ACC112 (cell line): Measurements from ENCODE around the gene BRICD5.

Source experiments
- H2AFZ ChIP-seq: fragments of 200-600 bp; sonication (generic); one replicate; pipeline ENCODE4 v1.6.0; 2017; ENCODE audit warnings: antibody characterized with exemption, low read length; ENCODE audit not compliant: unreplicated experiment
- H3K27ac ChIP-seq: fragments of 200-600 bp; sonication (generic); 2 replicates; pipeline ENCODE4 v1.5.1; 2014; ENCODE audit warnings: low read depth, mild to moderate bottlenecking, antibody characterized with exemption, low read length, moderate library complexity
- H3K27me3 ChIP-seq: fragments of 200-600 bp; sonication (generic); 2 replicates; pipeline ENCODE4 v1.6.1; 2014; ENCODE audit warnings: mild to moderate bottlenecking, antibody characterized with exemption, low read length, moderate library complexity, mixed read lengths; ENCODE audit not compliant: insufficient read depth
- H3K36me3 ChIP-seq: fragments of 200-600 bp; sonication (generic); 2 replicates; pipeline ENCODE4 v1.6.1; 2016; ENCODE audit warnings: mild to moderate bottlenecking, antibody characterized with exemption, low read length, moderate library complexity, mixed read lengths; ENCODE audit not compliant: insufficient read depth
- H3K4me1 ChIP-seq: fragments of 200-600 bp; sonication (generic); one replicate; pipeline ENCODE4 v1.6.1; 2016; ENCODE audit warnings: low read length, mixed read lengths; ENCODE audit not compliant: insufficient read depth, unreplicated experiment, control insufficient read depth
- H3K4me3 ChIP-seq: fragments of 200-600 bp; sonication (generic); 2 replicates; pipeline ENCODE4 v1.5.1; 2014; ENCODE audit warnings: mild to moderate bottlenecking, low read depth, low read length
- H3K79me2 ChIP-seq: fragments of 200-600 bp; sonication (generic); one replicate; pipeline ENCODE4 v1.6.0; 2016; ENCODE audit warnings: low read length; ENCODE audit not compliant: control insufficient read depth, unreplicated experiment, insufficient read depth

BRICD5 gene

DNA sequence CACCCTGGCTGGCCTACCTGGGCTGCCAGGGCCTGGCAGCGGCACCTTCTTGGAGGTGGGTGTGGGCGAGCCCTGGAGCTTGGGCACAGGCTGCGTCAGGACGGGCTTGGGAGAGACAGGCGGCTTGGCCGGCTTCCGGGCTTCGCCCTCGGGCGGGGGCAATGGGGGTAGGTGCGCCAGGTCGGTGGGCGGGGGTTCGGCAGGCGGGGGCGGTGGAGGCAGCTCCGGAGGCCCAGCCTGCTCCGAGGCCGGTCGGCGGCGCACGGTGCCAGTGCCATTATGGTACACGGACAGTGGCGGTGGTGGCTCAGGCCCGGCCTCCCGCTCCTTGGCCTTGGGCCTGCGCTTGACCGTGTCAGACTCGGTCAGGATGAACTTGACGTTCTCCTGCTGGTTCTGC lies 31.1 kb downstream of the BRICD5 start:
- H3K79me2 ChIP-seq: no peaks in the 10 kb centered on the region
- H2AFZ ChIP-seq: no peak overlapping the region
- H3K36me3 ChIP-seq: peaks cover 14% of the 10 kb centered on the region; the same call in 1 of the 2 replicates
- no peak overlapping the region for H3K4me3 ChIP-seq
- no peak overlapping the region for H3K27ac ChIP-seq
- no peaks in the 10 kb centered on the region for H3K4me1 ChIP-seq
- H3K27me3 ChIP-seq: no peaks in the 10 kb centered on the region

DNA sequence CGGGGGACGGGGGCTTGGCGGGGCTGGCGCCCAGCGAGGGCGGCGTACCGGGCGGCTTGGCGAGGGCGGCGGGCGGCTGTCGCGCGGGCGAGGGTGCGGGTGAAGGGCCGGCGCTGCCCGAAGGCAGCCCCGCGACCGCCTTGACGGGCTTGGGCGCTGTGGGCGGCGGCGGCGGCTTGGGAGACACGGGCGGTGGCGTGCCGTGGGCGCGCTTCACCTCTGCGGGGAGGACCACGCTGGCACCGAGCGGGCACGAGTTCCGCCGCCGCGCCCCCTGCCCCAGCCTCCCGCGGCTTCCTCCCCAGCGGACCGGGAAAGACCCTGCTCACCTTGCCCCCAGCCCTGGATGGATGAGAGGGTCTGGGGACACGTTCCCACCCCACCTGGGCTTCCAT lies 31.6 kb downstream of the BRICD5 start:
- H3K27ac ChIP-seq: no peak overlapping the region
- H3K36me3 ChIP-seq: peaks cover 14% of the 10 kb centered on the region; the same call in 1 of the 2 replicates
- H2AFZ ChIP-seq: no peak overlapping the region
- no peaks in the 10 kb centered on the region for H3K4me1 ChIP-seq
- H3K79me2 ChIP-seq: no peaks in the 10 kb centered on the region
- H3K4me3 ChIP-seq: no peak overlapping the region
- no peaks in the 10 kb centered on the region for H3K27me3 ChIP-seq

DNA sequence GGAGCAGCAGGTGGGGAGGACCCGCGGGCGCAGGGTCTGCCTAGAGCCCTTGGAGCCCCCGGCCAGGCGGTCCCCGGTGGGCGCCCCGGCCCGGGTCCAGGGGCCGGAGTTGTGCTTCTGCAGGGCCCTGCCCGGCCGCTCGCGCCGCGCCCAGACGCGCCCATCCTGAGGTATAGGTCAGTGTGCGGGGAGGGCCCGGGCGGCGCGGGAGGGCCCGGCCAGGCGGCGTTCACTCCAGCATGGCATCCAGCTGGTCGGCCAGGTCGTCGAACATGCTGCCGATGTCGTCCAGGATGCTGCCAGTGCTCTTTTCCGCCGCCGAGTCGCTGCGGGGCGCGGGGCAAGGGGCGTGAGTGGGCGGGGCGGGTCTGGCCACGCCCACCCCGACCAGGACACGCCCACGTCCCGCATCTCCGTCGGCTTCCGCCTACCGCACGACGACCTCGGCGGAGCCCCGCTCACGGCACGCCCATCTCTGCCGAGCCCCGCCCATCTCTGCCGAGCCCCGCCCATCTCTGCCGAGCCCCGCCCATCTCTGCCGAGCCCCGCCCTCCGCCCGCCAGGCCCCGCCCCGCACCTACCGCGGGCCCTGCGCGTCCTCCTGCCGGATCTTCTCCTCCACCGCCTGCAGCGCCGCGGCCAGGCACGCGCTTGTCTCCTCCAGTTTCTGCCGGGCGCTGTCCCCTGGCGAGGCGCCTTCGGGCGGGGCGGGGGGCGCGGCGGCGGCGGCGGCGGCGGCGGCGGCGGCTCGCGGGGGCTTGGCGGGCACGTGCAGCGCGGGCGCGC lies 32.1 kb downstream of the BRICD5 start:
- H3K36me3 ChIP-seq: peaks cover 14% of the 10 kb centered on the region; the same call in 1 of the 2 replicates
- no peak overlapping the region for H3K4me3 ChIP-seq
- no peaks in the 10 kb centered on the region for H3K79me2 ChIP-seq
- no peaks in the 10 kb centered on the region for H3K4me1 ChIP-seq
- H3K27me3 ChIP-seq: no peaks in the 10 kb centered on the region
- no peak overlapping the region for H2AFZ ChIP-seq
- no peak overlapping the region for H3K27ac ChIP-seq

DNA sequence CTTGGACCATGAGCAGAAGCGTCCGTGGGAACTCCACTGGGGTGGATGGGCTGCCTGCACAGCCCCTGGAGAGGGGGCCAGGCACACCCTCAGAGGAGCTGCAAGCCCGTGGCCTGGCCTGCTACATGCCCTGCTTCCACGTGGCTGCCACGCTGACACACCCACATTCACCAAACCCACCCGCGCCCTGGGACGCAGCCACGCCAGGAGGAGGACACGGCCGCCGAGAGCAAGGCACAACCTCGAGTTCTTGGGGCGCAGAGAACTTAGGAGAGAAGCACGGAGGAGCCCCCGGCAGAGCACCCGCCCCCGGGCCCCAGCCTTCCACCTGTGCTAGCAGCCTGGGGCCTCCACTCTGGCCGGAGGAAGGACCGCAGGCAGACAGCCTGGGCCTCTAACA lies 33.1 kb downstream of the BRICD5 start:
- Histone ChIP-seq H3K4me1 (no peaks in the 10 kb centered on the region), H3K4me3 (no peak overlapping the region), H3K79me2 (no peaks in the 10 kb centered on the region), H3K27me3 (no peaks in the 10 kb centered on the region), H3K27ac (no peak overlapping the region), H3K36me3 (peaks cover 19% of the 10 kb centered on the region; the same call in 1 of the 2 replicates), H2AFZ (no peak overlapping the region)

DNA sequence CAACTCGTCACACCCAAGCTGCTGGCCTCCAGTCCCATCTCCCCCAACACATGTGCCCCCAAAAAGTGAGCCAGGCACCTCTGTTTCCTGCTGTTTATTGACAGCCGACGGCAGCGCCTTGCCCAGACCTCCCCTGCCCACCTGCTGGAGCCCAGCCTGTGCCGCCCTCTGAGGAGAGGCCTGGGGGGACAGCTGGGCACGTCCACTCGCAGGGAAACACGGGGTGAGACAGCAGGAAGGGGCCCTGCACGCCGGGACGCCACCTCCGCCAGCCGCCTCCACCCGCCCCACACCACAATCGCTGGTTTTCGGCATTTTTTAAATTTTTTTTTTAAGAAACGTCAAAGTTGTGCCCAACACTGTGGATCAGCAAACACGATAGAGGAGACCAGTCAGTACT lies 33.6 kb downstream of the BRICD5 start:
- Histone ChIP-seq H3K36me3 (peaks cover 19% of the 10 kb centered on the region; the same call in 1 of the 2 replicates), H3K27ac (no peak overlapping the region), H3K27me3 (no peaks in the 10 kb centered on the region), H2AFZ (no peak overlapping the region), H3K4me3 (no peak overlapping the region), H3K4me1 (no peaks in the 10 kb centered on the region), H3K79me2 (no peaks in the 10 kb centered on the region)

DNA sequence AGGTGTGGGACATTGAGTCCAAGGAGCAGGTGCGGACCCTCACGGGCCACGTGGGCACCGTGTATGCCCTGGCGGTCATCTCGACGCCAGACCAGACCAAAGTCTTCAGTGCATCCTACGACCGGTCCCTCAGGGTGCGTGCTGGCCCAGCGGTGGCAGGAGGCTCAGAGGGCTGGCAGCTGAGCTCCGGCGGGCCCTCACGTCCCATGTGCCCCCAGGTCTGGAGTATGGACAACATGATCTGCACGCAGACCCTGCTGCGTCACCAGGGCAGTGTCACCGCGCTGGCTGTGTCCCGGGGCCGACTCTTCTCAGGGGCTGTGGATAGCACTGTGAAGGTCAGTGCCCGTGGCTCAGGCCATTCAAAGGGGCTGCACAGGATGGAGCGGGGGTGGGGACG lies 34.6 kb downstream of the BRICD5 start:
- Histone ChIP-seq H3K4me1 (no peaks in the 10 kb centered on the region), H3K27me3 (no peaks in the 10 kb centered on the region), H3K27ac (no peak overlapping the region), H3K36me3 (peaks cover 19% of the 10 kb centered on the region; the same call in 1 of the 2 replicates), H2AFZ (no peak overlapping the region), H3K79me2 (no peaks in the 10 kb centered on the region), H3K4me3 (no peak overlapping the region)

DNA sequence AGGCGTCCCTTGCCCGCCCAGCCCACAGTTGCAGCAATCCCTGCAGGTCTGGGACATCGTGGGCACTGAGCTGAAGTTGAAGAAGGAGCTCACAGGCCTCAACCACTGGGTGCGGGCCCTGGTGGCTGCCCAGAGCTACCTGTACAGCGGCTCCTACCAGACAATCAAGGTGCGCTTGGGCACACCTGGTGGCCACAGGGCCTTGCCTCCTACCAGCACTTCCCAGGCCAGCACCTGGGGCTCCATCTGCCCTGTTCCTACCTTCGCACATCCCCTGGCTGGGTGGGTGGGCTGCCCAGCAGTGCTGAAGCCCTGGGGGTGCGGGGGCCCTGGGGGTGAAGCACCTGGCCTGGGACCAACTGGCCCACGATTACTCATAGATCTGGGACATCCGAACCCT lies 35.2 kb downstream of the BRICD5 start:
- H3K79me2 ChIP-seq: no peaks in the 10 kb centered on the region
- H3K27ac ChIP-seq: no peak overlapping the region
- H3K4me1 ChIP-seq: no peaks in the 10 kb centered on the region
- peaks cover 19% of the 10 kb centered on the region; the same call in 1 of the 2 replicates for H3K36me3 ChIP-seq
- H3K4me3 ChIP-seq: no peak overlapping the region
- no peaks in the 10 kb centered on the region for H3K27me3 ChIP-seq
- H2AFZ ChIP-seq: no peak overlapping the region

DNA sequence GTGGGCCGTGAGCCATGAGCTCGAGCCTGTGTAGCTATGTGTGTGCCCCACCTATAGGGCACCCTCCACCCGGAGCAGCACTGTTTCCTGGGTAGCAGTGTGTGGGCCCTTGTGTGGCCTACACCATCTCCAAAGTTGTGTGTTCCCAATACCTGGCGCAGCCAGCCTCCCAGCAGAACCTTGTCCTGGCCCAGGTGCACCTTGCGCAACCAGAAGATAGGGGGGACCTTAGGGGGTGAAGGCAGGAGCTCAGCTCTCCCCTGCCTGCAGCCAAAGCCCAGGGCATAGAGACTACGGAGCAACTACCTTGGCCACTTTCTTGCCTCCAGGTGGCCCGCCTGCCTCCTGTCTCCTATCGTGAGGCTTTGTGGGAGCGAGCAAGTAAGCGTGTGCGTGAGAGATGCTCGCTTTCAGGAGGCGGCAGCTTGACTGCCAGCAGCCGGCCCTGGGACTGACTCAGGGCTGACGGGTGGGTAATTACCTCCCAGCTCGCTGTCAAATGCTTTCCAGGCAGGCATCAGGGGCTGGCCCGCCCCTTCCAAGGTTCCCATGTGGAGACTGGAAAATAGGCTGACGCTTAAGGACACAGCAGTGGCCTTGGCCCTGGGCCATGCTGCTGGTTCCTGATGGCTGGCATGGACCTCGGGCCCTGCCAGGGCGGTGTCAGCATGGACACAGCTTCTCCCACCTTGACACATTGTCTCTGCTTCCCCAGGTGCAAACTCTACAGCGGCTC lies 36.1 kb downstream of the BRICD5 start:
- Histone ChIP-seq H3K27ac (no peak overlapping the region), H3K4me1 (no peaks in the 10 kb centered on the region), H2AFZ (no peak overlapping the region), H3K27me3 (no peaks in the 10 kb centered on the region), H3K36me3 (peaks cover 19% of the 10 kb centered on the region; the same call in 1 of the 2 replicates), H3K79me2 (no peaks in the 10 kb centered on the region), H3K4me3 (no peak overlapping the region)

DNA sequence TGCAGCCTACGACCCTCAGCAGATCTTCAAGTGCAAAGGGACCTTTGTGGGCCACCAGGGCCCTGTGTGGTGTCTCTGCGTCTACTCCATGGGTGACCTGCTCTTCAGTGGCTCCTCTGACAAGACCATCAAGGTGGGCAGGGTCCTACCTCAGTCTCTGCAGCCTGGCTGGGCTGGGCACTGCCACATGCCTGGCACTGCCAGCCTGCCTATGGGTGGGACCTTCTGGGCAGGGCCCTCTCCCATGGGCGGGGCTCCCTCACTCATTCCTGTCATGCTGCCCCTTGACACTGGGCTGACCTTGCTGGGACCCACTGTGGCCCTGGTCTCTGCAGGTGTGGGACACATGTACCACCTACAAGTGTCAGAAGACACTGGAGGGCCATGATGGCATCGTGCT lies 36.7 kb downstream of the BRICD5 start:
- no peaks in the 10 kb centered on the region for H3K79me2 ChIP-seq
- H3K27me3 ChIP-seq: no peaks in the 10 kb centered on the region
- H3K36me3 ChIP-seq: peaks cover 19% of the 10 kb centered on the region; the same call in 1 of the 2 replicates
- H3K27ac ChIP-seq: no peak overlapping the region
- H2AFZ ChIP-seq: no peak overlapping the region
- no peaks in the 10 kb centered on the region for H3K4me1 ChIP-seq
- H3K4me3 ChIP-seq: no peak overlapping the region

DNA sequence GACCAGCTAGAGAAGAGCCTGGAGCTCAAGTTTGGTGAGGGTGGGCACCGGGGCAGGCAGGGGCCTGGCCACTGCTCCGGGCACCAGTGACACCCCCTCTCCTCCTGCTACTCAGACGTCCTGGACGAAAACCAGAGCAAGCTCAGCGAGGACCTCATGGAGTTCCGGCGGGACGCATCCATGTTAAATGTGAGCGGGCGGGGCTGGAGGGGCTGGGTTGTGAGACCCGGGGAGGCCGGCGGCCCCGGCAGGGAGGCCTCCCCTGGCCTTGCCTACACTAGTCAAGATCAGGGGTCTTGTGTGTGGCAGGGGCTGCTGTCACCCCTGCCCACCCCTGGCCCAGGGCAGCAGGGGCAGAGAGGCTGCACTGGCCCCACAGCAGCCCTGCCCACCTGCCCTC lies 37.3 kb downstream of the BRICD5 start:
- Histone ChIP-seq H3K27ac (no peak overlapping the region), H3K4me3 (no peak overlapping the region), H3K36me3 (peaks cover 17% of the 10 kb centered on the region; the same call in 1 of the 2 replicates), H3K79me2 (no peaks in the 10 kb centered on the region), H2AFZ (no peak overlapping the region), H3K27me3 (no peaks in the 10 kb centered on the region), H3K4me1 (no peaks in the 10 kb centered on the region)
